Stimulated activated CD8-positive, alpha-beta memory T cell treated with anti-CD3 and anti-CD28 coated beads, Interleukin-2, amount 100 ng/mL, for 48 hours (primary cell): ENCODE data around the gene KCNJ4.
"Not testable (repeated sequence)": the region's sequence is repeated elsewhere in the genome, so short reads cannot be mapped to it uniquely, and the experiment has no call there.

ENCODE experiments used
- DNase-seq, 2 donors: peaks; one replicate each; pipeline ENCODE4 v3.0.0-alpha.2; 2020; ENCODE audit warnings: low read depth in 2 of 2

KCNJ4 gene

DNA sequence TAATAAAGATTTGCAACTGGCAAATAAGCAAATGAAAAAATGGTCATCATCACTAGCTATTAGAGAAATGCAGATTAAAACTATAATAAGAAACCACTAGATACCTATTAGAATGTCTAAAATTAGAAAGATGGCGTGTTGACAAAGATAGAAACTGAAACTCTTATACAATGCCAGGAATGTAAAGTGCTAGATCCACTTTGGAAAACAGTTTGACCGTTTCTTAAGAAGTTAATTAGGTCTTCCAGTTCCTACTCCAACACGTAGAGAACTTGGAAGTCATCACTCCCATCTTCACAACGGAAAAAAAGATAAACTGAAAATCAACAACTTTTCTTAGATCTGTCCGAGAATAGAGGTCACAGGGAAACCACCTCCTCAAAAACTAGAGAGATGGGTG, 68.1 kb downstream of the KCNJ4 start:
- not testable (repeated sequence) for DNase-seq

GRCh38 chr22:38383417-38383816, 71.6 kb downstream of the KCNJ4 start:
- DNase-seq = no peak

DNA sequence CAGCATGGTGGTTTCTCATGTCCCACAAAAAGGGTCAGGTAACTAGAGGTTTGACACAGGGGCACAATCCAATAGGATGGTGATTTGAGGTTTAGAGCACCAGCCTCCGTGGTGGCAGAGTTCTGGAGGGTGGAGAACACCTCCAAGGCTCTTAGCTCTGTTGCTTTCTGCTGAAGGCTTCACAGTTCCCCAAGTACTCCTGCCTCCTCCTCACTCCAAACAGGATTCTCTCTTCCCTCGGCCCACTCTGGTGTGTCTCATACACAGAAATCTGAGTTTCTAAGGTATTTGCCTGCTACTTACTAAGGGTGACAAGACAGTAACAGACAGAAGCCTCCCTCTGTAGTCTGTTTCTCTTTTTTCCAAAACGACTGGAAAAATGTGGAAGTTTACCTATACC, 73.6 kb downstream of the KCNJ4 start:
- DNase-seq = not testable (repeated sequence)
